HEK293 (cell line): ENCODE measurements around the gene S100A10.

ENCODE experiments used
- GLIS2 ChIP-seq: fragments of 450-650 bp; formaldehyde crosslinking; IDR thresholded peaks from 2 replicates; pipeline ENCODE4 v1.5.1; 2016; ENCODE audit warnings: missing biosample characterization, missing genetic modification characterization
- KLF8 ChIP-seq: fragments of 450-650 bp; formaldehyde crosslinking; IDR thresholded peaks from 2 replicates; pipeline ENCODE4 v1.5.1; 2016; ENCODE audit warnings: missing biosample characterization, missing genetic modification characterization
- ZFHX2 ChIP-seq: fragments of 450-650 bp; formaldehyde crosslinking; conservative IDR thresholded peaks from 2 replicates; pipeline ENCODE4 v1.5.1; 2016; ENCODE audit warnings: missing biosample characterization, missing genetic modification characterization
- ZIC2 ChIP-seq: fragments of 450-650 bp; formaldehyde crosslinking; IDR thresholded peaks from 2 replicates; pipeline ENCODE4 v1.5.1; 2016; ENCODE audit warnings: missing biosample characterization, missing genetic modification characterization
- ZNF132 ChIP-seq: fragments of 450-650 bp; formaldehyde crosslinking; IDR thresholded peaks from 2 replicates; pipeline ENCODE4 v1.5.1; 2017; ENCODE audit warnings: missing biosample characterization, missing genetic modification characterization, borderline replicate concordance
- ZNF140 ChIP-seq: fragments of 450-650 bp; formaldehyde crosslinking; IDR thresholded peaks from 2 replicates; pipeline ENCODE4 v1.5.1; 2016; ENCODE audit warnings: missing biosample characterization, missing genetic modification characterization
- ZNF2 ChIP-seq: fragments of 450-650 bp; formaldehyde crosslinking; IDR thresholded peaks from 2 replicates; pipeline ENCODE4 v1.5.1; 2016; ENCODE audit warnings: missing biosample characterization, missing genetic modification characterization
- ZNF280D ChIP-seq: fragments of 450-650 bp; formaldehyde crosslinking; IDR thresholded peaks from 2 replicates; pipeline ENCODE4 v1.5.1; 2016; ENCODE audit warnings: missing biosample characterization, missing genetic modification characterization
- ZNF335 ChIP-seq: fragments of 450-650 bp; formaldehyde crosslinking; conservative IDR thresholded peaks from 2 replicates; pipeline ENCODE4 v1.5.1; 2016; ENCODE audit warnings: missing biosample characterization, missing genetic modification characterization
- ZNF366 ChIP-seq: fragments of 450-650 bp; formaldehyde crosslinking; conservative IDR thresholded peaks from 2 replicates; pipeline ENCODE4 v1.5.1; 2016; ENCODE audit warnings: missing biosample characterization, missing genetic modification characterization
- ZNF433 ChIP-seq: fragments of 450-650 bp; formaldehyde crosslinking; IDR thresholded peaks from 2 replicates; pipeline ENCODE4 v1.5.1; 2016; ENCODE audit warnings: missing biosample characterization, missing genetic modification characterization, low read depth
- ZNF600 ChIP-seq: fragments of 450-650 bp; formaldehyde crosslinking; IDR thresholded peaks from 2 replicates; pipeline ENCODE4 v1.5.1; 2016; ENCODE audit warnings: missing biosample characterization, missing genetic modification characterization
- ZNF670 ChIP-seq: fragments of 450-650 bp; formaldehyde crosslinking; IDR thresholded peaks from 2 replicates; pipeline ENCODE4 v1.5.1; 2016; ENCODE audit warnings: missing biosample characterization, missing genetic modification characterization, low read depth
- ZSCAN30 ChIP-seq: fragments of 450-650 bp; IDR thresholded peaks from 2 replicates; pipeline ENCODE4 v1.5.1; 2018; ENCODE audit warnings: missing biosample characterization, mild to moderate bottlenecking, missing genetic modification characterization, moderate library complexity
- TF ChIP-seq, protein P1 (sequence below): fragments of 450-650 bp; formaldehyde crosslinking; IDR thresholded peaks from 2 replicates; pipeline ENCODE4 v1.5.1; 2016; ENCODE audit warnings: missing biosample characterization, missing genetic modification characterization
- TF ChIP-seq, protein P2 (sequence below): fragments of 450-650 bp; formaldehyde crosslinking; IDR thresholded peaks from 2 replicates; pipeline ENCODE4 v1.5.1; 2016; ENCODE audit warnings: missing biosample characterization, missing genetic modification characterization
- TF ChIP-seq, protein P3 (sequence below): fragments of 450-650 bp; formaldehyde crosslinking; conservative IDR thresholded peaks from 2 replicates; pipeline ENCODE4 v1.5.1; 2016; ENCODE audit warnings: low read depth, missing biosample characterization, missing genetic modification characterization
- TF ChIP-seq, protein P4 (sequence below): fragments of 450-650 bp; formaldehyde crosslinking; IDR thresholded peaks from 2 replicates; pipeline ENCODE4 v1.5.1; 2016; ENCODE audit warnings: missing biosample characterization, missing genetic modification characterization

The S100A10 gene

DNA sequence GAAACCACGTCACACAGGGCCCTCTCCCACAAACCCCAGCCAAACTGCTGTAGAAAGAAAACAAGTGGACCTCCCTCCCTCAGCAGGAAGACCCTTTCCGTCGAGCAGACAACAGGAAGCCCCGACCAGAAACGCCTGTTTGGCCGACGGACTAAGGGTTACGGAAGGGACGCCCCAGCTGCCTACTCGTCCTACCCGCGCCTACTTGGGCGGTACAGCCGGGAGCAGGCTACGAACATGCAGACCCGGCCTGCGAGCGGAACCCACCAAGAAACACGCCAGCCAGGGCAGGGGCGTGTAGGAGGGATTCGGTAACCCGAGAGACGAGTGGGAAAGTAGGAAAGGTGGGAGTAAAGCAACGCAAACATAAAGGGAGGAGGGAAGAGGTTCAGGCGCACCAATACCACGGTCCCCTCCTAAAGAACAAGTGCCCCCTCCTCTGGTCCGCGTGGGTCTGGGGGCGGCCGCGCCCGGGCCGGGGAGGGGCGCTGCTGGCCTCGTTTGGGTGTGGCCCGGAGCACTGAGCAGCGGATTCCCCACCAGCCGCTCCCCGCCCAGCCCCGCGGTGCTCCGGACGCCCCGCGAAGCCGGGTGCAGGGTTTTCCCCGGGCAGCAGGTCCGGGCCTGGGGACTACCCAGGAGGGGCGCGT, 450 bp downstream of the S100A10 start (continued):
- peak; percentile 32; the same call in 1 of the 2 replicates for TF ChIP-seq ZIC2 (tag by site-specific recombination)
- no peak for TF ChIP-seq ZNF140 (tag by site-specific recombination)
- TF ChIP-seq, protein P1, sequence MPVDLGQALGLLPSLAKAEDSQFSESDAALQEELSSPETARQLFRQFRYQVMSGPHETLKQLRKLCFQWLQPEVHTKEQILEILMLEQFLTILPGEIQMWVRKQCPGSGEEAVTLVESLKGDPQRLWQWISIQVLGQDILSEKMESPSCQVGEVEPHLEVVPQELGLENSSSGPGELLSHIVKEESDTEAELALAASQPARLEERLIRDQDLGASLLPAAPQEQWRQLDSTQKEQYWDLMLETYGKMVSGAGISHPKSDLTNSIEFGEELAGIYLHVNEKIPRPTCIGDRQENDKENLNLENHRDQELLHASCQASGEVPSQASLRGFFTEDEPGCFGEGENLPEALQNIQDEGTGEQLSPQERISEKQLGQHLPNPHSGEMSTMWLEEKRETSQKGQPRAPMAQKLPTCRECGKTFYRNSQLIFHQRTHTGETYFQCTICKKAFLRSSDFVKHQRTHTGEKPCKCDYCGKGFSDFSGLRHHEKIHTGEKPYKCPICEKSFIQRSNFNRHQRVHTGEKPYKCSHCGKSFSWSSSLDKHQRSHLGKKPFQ (tag by site-specific recombination): no peak
- TF ChIP-seq ZNF600 (tag by site-specific recombination): peak; percentile 24
- no peak for TF ChIP-seq ZNF132
- peak; percentile 97 for TF ChIP-seq ZFHX2 (tag by site-specific recombination)
- peak; percentile 93 for TF ChIP-seq ZNF335
- TF ChIP-seq, protein P2, sequence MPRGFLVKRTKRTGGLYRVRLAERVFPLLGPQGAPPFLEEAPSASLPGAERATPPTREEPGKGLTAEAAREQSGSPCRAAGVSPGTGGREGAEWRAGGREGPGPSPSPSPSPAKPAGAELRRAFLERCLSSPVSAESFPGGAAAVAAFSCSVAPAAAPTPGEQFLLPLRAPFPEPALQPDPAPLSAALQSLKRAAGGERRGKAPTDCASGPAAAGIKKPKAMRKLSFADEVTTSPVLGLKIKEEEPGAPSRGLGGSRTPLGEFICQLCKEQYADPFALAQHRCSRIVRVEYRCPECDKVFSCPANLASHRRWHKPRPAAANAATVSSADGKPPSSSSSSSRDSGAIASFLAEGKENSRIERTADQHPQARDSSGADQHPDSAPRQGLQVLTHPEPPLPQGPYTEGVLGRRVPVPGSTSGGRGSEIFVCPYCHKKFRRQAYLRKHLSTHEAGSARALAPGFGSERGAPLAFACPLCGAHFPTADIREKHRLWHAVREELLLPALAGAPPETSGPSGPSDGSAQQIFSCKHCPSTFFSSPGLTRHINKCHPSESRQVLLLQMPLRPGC (tag by site-specific recombination): no peak
- TF ChIP-seq ZSCAN30 (tag by site-specific recombination): peak; percentile 27; the same call in 1 of the 2 replicates
- TF ChIP-seq, protein P3, sequence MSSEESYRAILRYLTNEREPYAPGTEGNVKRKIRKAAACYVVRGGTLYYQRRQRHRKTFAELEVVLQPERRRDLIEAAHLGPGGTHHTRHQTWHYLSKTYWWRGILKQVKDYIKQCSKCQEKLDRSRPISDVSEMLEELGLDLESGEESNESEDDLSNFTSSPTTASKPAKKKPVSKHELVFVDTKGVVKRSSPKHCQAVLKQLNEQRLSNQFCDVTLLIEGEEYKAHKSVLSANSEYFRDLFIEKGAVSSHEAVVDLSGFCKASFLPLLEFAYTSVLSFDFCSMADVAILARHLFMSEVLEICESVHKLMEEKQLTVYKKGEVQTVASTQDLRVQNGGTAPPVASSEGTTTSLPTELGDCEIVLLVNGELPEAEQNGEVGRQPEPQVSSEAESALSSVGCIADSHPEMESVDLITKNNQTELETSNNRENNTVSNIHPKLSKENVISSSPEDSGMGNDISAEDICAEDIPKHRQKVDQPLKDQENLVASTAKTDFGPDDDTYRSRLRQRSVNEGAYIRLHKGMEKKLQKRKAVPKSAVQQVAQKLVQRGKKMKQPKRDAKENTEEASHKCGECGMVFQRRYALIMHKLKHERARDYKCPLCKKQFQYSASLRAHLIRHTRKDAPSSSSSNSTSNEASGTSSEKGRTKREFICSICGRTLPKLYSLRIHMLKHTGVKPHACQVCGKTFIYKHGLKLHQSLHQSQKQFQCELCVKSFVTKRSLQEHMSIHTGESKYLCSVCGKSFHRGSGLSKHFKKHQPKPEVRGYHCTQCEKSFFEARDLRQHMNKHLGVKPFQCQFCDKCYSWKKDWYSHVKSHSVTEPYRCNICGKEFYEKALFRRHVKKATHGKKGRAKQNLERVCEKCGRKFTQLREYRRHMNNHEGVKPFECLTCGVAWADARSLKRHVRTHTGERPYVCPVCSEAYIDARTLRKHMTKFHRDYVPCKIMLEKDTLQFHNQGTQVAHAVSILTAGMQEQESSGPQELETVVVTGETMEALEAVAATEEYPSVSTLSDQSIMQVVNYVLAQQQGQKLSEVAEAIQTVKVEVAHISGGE: peak; percentile 88
- TF ChIP-seq KLF8: peak; percentile 56; the same call in 1 of the 2 replicates
- TF ChIP-seq ZNF366: peak; percentile 14; the same call in 1 of the 2 replicates
- TF ChIP-seq, protein P4, sequence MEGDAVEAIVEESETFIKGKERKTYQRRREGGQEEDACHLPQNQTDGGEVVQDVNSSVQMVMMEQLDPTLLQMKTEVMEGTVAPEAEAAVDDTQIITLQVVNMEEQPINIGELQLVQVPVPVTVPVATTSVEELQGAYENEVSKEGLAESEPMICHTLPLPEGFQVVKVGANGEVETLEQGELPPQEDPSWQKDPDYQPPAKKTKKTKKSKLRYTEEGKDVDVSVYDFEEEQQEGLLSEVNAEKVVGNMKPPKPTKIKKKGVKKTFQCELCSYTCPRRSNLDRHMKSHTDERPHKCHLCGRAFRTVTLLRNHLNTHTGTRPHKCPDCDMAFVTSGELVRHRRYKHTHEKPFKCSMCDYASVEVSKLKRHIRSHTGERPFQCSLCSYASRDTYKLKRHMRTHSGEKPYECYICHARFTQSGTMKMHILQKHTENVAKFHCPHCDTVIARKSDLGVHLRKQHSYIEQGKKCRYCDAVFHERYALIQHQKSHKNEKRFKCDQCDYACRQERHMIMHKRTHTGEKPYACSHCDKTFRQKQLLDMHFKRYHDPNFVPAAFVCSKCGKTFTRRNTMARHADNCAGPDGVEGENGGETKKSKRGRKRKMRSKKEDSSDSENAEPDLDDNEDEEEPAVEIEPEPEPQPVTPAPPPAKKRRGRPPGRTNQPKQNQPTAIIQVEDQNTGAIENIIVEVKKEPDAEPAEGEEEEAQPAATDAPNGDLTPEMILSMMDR (tag by site-specific recombination): peak; percentile 66; the same call in 1 of the 2 replicates
- TF ChIP-seq ZNF433 (tag by site-specific recombination): no peak
- peak; percentile 42; the same call in 1 of the 2 replicates for TF ChIP-seq ZNF2
- peak; percentile 21; the same call in 1 of the 2 replicates for TF ChIP-seq GLIS2 (tag by site-specific recombination)
- no peak for TF ChIP-seq ZNF280D (tag by site-specific recombination)
- TF ChIP-seq ZNF670 (tag by site-specific recombination): no peak
